BLaER1 (cell line): ENCODE results near the gene MUC5AC.

ENCODE experiments used
- H3K27ac ChIP-seq: shearing (Covaris generic); formaldehyde crosslinking; 2 replicates; pipeline ENCODE4 v1.8.1; 2022
- H3K27me3 ChIP-seq: shearing (Covaris generic); formaldehyde crosslinking; 2 replicates; pipeline ENCODE4 v1.8.1; 2022
- H3K36me3 ChIP-seq: shearing (Covaris generic); formaldehyde crosslinking; 2 replicates; pipeline ENCODE4 v1.8.1; 2022
- H3K4me1 ChIP-seq: shearing (Covaris generic); formaldehyde crosslinking; 2 replicates; pipeline ENCODE4 v1.8.1; 2022
- H3K4me2 ChIP-seq: shearing (Covaris generic); formaldehyde crosslinking; 2 replicates; pipeline ENCODE4 v1.8.1; 2022
- H3K4me3 ChIP-seq: shearing (Covaris generic); formaldehyde crosslinking; 2 replicates; pipeline ENCODE4 v1.8.1; 2022
- H3K9ac ChIP-seq: shearing (Covaris generic); formaldehyde crosslinking; 2 replicates; pipeline ENCODE4 v1.8.1; 2022
- H3K9me3 ChIP-seq: shearing (Covaris generic); formaldehyde crosslinking; 2 replicates; pipeline ENCODE4 v1.8.1; 2022
- H4K20me1 ChIP-seq: shearing (Covaris generic); formaldehyde crosslinking; 2 replicates; pipeline ENCODE4 v1.8.1; 2022
- Cebpa-rat ChIP-seq: shearing (Covaris generic); IDR thresholded peaks from 2 replicates; pipeline ENCODE4 v1.8.1; 2022

Gene MUC5AC

GRCh38 chr11:1197886-1198560, 40.3 kb downstream of the MUC5AC start:
- TF ChIP-seq Cebpa-rat = no peak
- Histone ChIP-seq H3K27ac (no peak overlapping the region), H3K27me3 (peaks cover 11% of the 10 kb centered on the region; the same call in 1 of the 2 replicates), H3K4me2 (no peak overlapping the region), H3K9me3 (peaks cover 13% of the 10 kb centered on the region; the same call in 1 of the 2 replicates), H3K4me1 (no peaks in the 10 kb centered on the region), H4K20me1 (peaks cover 9% of the 10 kb centered on the region; the same call in 1 of the 2 replicates), H3K4me3 (no peak overlapping the region), H3K9ac (no peak overlapping the region), H3K36me3 (no peaks in the 10 kb centered on the region)

DNA sequence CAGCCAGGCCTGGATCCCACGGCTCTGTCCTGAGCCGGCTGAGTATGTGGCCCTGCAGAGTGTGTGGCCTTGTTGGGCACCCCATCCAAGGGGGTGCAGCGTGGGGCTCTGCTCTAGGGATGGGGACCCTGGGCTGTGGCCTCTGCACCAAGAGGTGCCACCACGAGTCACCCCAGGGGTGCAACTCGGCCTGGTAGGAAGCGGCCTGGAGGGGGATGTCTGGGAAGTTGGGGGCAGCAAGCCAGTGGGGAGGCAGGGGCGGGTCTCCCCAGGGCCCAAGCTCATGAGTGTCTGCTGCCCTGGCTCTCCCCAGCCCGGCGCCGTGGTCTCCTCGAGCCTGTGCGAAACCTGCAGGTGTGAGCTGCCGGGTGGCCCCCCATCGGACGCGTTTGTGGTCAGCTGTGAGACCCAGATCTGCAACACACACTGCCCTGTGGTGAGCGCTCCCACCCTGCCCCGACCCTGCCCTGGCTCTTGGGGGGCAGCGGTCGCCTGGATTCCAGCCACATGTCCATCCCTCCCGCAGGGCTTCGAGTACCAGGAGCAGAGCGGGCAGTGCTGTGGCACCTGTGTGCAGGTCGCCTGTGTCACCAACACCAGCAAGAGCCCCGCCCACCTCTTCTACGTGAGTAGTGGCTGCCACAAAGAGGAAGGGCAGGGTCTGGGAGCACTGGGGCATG, 40.9 kb downstream of the MUC5AC start:
- H4K20me1 ChIP-seq = peaks cover 9% of the 10 kb centered on the region; the same call in 1 of the 2 replicates
- TF ChIP-seq Cebpa-rat = no peak
- no peak overlapping the region for H3K27ac ChIP-seq
- no peak overlapping the region for H3K9ac ChIP-seq
- H3K27me3 ChIP-seq = peaks cover 11% of the 10 kb centered on the region; the same call in 1 of the 2 replicates
- no peaks in the 10 kb centered on the region for H3K4me1 ChIP-seq
- H3K4me2 ChIP-seq = no peak overlapping the region
- H3K4me3 ChIP-seq = no peak overlapping the region
- H3K9me3 ChIP-seq = peaks cover 10% of the 10 kb centered on the region; the same call in 1 of the 2 replicates
- no peaks in the 10 kb centered on the region for H3K36me3 ChIP-seq

GRCh38 chr11:1199241-1199750, 41.5 kb downstream of the MUC5AC start:
- H3K4me1 ChIP-seq = no peaks in the 10 kb centered on the region
- H3K4me2 ChIP-seq = no peak overlapping the region
- no peak overlapping the region for H3K27ac ChIP-seq
- TF ChIP-seq Cebpa-rat = no peak
- peaks cover 9% of the 10 kb centered on the region; the same call in 1 of the 2 replicates for H4K20me1 ChIP-seq
- no peaks in the 10 kb centered on the region for H3K36me3 ChIP-seq
- 0 out of 2 replicates have a peak, but pooled peaks cover 4% of the 10 kb centered on the region for H3K9me3 ChIP-seq
- H3K27me3 ChIP-seq = peaks cover 11% of the 10 kb centered on the region; the same call in 1 of the 2 replicates
- H3K4me3 ChIP-seq = no peak overlapping the region
- no peak overlapping the region for H3K9ac ChIP-seq

GRCh38 chr11:1199751-1200610, 42.2 kb downstream of the MUC5AC start:
- Histone ChIP-seq H4K20me1 (peaks cover 9% of the 10 kb centered on the region; the same call in 1 of the 2 replicates), H3K9ac (no peak overlapping the region), H3K27ac (no peak overlapping the region), H3K4me3 (no peak overlapping the region), H3K27me3 (peaks cover 11% of the 10 kb centered on the region; the same call in 1 of the 2 replicates), H3K4me2 (no peak overlapping the region), H3K36me3 (no peaks in the 10 kb centered on the region), H3K4me1 (no peaks in the 10 kb centered on the region), H3K9me3 (no peaks in the 10 kb centered on the region)
- TF ChIP-seq Cebpa-rat = no peak

DNA sequence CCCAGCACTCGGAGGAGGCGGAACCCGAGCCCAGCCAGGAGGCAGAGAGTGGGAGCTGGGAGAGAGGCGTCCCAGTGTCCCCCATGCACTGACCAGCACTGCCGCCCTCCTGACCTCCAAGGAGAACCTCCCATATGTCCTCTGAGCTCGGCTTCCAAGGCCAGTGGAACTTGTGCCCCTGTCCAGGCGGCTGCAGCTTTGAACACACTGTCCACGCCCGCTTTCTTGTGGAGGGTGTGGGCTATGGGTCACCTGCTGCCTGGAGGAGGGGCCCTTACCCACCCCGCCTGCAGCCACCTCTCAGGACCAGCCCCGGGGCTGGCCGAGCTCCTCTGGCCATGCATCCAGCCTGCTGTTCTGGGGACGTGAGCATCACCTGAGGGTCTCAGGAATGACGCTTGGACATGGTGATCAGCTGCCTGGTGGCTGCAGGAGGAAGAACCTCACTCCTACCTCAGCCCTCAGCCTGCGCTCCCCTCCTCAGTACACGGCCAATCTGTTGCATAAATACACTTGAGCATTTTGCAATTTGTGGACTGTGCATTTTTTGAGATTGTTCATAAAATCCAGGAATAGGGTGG, 42.9 kb downstream of the MUC5AC start:
- no peak overlapping the region for H3K4me2 ChIP-seq
- H3K27ac ChIP-seq = no peak overlapping the region
- no peak overlapping the region for H3K9ac ChIP-seq
- no peaks in the 10 kb centered on the region for H3K36me3 ChIP-seq
- no peaks in the 10 kb centered on the region for H3K4me1 ChIP-seq
- H4K20me1 ChIP-seq = peaks cover 9% of the 10 kb centered on the region; the same call in 1 of the 2 replicates
- H3K27me3 ChIP-seq = peaks cover 11% of the 10 kb centered on the region; the same call in 1 of the 2 replicates
- no peak for TF ChIP-seq Cebpa-rat
- H3K9me3 ChIP-seq = no peaks in the 10 kb centered on the region
- no peak overlapping the region for H3K4me3 ChIP-seq

- H3K4me2 ChIP-seq = no peak overlapping the region
- no peak for TF ChIP-seq Cebpa-rat
- no peak overlapping the region for H3K27ac ChIP-seq
- H3K36me3 ChIP-seq = no peaks in the 10 kb centered on the region
- H4K20me1 ChIP-seq = peaks cover 9% of the 10 kb centered on the region; the same call in 1 of the 2 replicates
- H3K9me3 ChIP-seq = no peaks in the 10 kb centered on the region
- H3K27me3 ChIP-seq = peaks cover 11% of the 10 kb centered on the region; the same call in 1 of the 2 replicates
- H3K4me1 ChIP-seq = no peaks in the 10 kb centered on the region
- no peak overlapping the region for H3K9ac ChIP-seq
- H3K4me3 ChIP-seq = no peak overlapping the region
These were observed 43.8 kb downstream of the MUC5AC start for GRCh38 chr11:1201395-1202153.

GRCh38 chr11:1202154-1202775, 44.5 kb downstream of the MUC5AC start:
- Histone ChIP-seq H3K4me3 (no peak overlapping the region), H3K4me1 (peaks cover 5% of the 10 kb centered on the region), H3K9me3 (no peaks in the 10 kb centered on the region), H3K9ac (no peak overlapping the region), H3K36me3 (no peaks in the 10 kb centered on the region), H3K27ac (no peak overlapping the region), H4K20me1 (peaks cover 9% of the 10 kb centered on the region; the same call in 1 of the 2 replicates), H3K4me2 (no peak overlapping the region), H3K27me3 (peaks cover 11% of the 10 kb centered on the region; the same call in 1 of the 2 replicates)
- no peak for TF ChIP-seq Cebpa-rat

DNA sequence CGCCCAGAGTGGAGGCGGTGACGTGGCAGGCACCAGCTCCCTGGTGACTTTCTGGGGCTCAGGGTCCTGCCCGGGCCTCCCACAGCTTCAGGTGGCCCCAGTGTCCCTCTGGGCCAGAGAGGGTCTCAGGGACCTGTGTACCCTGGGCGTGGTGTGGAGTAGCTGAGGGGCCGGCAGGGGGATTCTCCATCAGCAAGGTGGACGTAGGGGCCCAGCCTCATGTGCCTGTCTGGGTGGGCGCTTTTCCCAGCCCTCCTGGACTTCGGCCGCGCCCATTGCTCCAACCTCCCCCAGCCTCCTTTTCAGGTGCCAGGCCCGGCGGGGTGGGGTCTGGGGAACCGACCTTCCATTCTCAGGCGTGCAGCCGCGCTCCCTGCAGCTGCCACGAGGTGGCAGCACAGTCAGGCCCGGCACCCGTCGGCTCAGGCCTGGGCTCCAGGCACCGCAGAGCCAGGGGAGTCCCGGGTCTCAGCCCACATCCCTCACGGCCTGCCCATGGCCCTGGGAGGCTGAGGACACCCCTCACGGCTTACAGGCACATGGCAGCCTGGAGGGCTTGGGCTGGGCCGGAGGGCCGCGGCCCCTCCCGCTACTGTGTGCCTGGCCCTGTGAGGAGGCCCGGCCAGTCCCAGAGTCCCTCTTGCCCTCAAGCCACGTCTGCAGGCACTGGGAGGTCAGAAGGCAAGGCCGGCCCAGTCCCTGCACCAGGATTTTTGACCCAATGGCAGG, 45.2 kb downstream of the MUC5AC start:
- no peak overlapping the region for H3K9ac ChIP-seq
- H3K4me1 ChIP-seq = peaks cover 12% of the 10 kb centered on the region
- no peak overlapping the region for H3K4me3 ChIP-seq

More for the DNA sequence above, 45.2 kb downstream of the MUC5AC start:
- Histone ChIP-seq H3K9me3 (no peaks in the 10 kb centered on the region), H4K20me1 (peaks cover 9% of the 10 kb centered on the region; the same call in 1 of the 2 replicates), H3K36me3 (no peaks in the 10 kb centered on the region), H3K27ac (no peak overlapping the region), H3K27me3 (peaks cover 11% of the 10 kb centered on the region), H3K4me2 (no peak overlapping the region)
- TF ChIP-seq Cebpa-rat = no peak
